Glutamatergic neuron (in vitro differentiated cells): ENCODE results near the gene FGF3. TPM values are rescaled to one million over a fixed set of nuclear protein-coding genes. Genes with fewer than 3 reads are reported as not detected.
A peak's percentile ranks its signal among the peaks of the same experiment; 100 is the strongest.

ENCODE experiments used
- DNase-seq: peaks from one replicate; pipeline ENCODE4 v3.0.0; 2022
- H3K27ac Mint-ChIP-seq: one replicate; pipeline ENCODE4 v1.8.0; 2020; ENCODE audit warnings: mild to moderate bottlenecking, mixed read lengths, inconsistent platforms; ENCODE audit not compliant: unreplicated experiment
- H3K27me3 Mint-ChIP-seq: one replicate; pipeline ENCODE4 v1.8.0; 2020; ENCODE audit warnings: mild to moderate bottlenecking, moderate library complexity, mixed read lengths, inconsistent platforms; ENCODE audit not compliant: unreplicated experiment
- H3K36me3 Mint-ChIP-seq: one replicate; pipeline ENCODE4 v1.8.0; 2020; ENCODE audit warnings: mild to moderate bottlenecking, mixed read lengths, inconsistent platforms; ENCODE audit not compliant: unreplicated experiment
- H3K4me1 Mint-ChIP-seq: one replicate; pipeline ENCODE4 v1.8.0; 2020; ENCODE audit warnings: mild to moderate bottlenecking, low read depth, mixed read lengths, inconsistent platforms; ENCODE audit not compliant: unreplicated experiment
- H3K4me3 Mint-ChIP-seq: one replicate; pipeline ENCODE4 v1.8.0; 2020; ENCODE audit warnings: mild to moderate bottlenecking, mixed read lengths, inconsistent platforms; ENCODE audit not compliant: unreplicated experiment
- H3K9me3 Mint-ChIP-seq: one replicate; pipeline ENCODE4 v1.8.0; 2020; ENCODE audit warnings: mild to moderate bottlenecking, moderate library complexity, mixed read lengths, inconsistent platforms; ENCODE audit not compliant: unreplicated experiment
- total RNA-seq: library from RNA; stranded (reverse); fragmentation: NEBNext Ultra II Directional; extraction: Animal tissue kit (Norgen Biotek cat#: 25700); gene quantifications from one replicate; pipeline ENCODE4 v1.2.1, GENCODE V29; 2021; ENCODE audit not compliant: unreplicated experiment
- TF ChIP-seq, protein P1 (sequence below): fragments of 200-600 bp; sonication (generic); IDR thresholded peaks from one replicate; pipeline ENCODE4 v1.5.0; 2021; ENCODE audit not compliant: partially characterized antibody, unreplicated experiment

FGF3 gene
- total RNA-seq, 1 donor from 2014 or later: not detected

DNA sequence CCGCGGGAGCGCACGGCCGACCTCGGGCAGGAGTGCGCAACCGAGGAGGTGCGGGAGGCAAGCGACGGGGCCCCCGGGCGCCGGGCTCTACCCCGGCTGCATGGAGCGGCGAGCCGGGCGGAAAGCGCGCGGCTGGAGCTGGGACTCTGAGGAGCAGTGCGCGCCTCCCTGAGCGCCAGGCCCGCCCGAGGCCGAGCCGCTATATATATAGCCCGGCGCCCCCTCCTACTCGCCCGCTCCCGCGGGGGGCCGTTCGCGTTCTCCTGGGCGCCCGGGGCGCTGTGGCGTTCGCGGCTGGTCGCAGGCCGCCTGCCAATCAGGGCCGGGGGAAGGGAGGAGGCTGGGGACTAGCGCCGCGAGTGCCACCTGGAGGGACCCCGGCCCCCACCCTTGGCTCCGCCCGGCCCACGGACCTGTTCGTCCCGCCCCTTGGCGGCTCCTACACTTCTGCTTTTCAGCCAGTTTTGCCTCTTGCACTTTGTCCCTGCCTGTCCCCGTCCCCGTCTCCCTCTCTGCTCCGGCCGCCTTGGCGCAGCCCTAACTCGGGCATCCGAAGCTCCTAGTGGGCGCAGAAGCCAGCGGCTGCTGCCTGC, 44.0 kb downstream of the FGF3 start, which contains the start of gene FGF4:
Gene FGF4, minus strand, starts transcription at position 179 of the 593 bp plus-strand sequence. CDS start 257 bp downstream, outside the sequence.
- Mint-ChIP-seq H3K4me1 (peaks cover 7% of the 10 kb centered on the region), H3K36me3 (no peaks in the 10 kb centered on the region), H3K4me3 (peak within 1 kb of the TSS; percentile 52), H3K27me3 (peaks cover 15% of the 10 kb centered on the region), H3K27ac (no peak within 1 kb of the TSS), H3K9me3 (peaks cover 3% of the 10 kb centered on the region)
- TF ChIP-seq, protein P1, sequence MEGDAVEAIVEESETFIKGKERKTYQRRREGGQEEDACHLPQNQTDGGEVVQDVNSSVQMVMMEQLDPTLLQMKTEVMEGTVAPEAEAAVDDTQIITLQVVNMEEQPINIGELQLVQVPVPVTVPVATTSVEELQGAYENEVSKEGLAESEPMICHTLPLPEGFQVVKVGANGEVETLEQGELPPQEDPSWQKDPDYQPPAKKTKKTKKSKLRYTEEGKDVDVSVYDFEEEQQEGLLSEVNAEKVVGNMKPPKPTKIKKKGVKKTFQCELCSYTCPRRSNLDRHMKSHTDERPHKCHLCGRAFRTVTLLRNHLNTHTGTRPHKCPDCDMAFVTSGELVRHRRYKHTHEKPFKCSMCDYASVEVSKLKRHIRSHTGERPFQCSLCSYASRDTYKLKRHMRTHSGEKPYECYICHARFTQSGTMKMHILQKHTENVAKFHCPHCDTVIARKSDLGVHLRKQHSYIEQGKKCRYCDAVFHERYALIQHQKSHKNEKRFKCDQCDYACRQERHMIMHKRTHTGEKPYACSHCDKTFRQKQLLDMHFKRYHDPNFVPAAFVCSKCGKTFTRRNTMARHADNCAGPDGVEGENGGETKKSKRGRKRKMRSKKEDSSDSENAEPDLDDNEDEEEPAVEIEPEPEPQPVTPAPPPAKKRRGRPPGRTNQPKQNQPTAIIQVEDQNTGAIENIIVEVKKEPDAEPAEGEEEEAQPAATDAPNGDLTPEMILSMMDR: no peak
- DNase-seq: peak; percentile 41

- TF ChIP-seq, protein P1: no peak
- peaks cover 15% of the 10 kb centered on the region for H3K27me3 Mint-ChIP-seq
- H3K36me3 Mint-ChIP-seq: no peaks in the 10 kb centered on the region
- H3K27ac Mint-ChIP-seq: no peak overlapping the region
- H3K4me3 Mint-ChIP-seq: no peak overlapping the region
- no peak for DNase-seq
- H3K4me1 Mint-ChIP-seq: peaks cover 7% of the 10 kb centered on the region
- peaks cover 3% of the 10 kb centered on the region for H3K9me3 Mint-ChIP-seq
Measured at GRCh38 chr11:69774354-69775162, 44.7 kb downstream of the FGF3 start.

DNA sequence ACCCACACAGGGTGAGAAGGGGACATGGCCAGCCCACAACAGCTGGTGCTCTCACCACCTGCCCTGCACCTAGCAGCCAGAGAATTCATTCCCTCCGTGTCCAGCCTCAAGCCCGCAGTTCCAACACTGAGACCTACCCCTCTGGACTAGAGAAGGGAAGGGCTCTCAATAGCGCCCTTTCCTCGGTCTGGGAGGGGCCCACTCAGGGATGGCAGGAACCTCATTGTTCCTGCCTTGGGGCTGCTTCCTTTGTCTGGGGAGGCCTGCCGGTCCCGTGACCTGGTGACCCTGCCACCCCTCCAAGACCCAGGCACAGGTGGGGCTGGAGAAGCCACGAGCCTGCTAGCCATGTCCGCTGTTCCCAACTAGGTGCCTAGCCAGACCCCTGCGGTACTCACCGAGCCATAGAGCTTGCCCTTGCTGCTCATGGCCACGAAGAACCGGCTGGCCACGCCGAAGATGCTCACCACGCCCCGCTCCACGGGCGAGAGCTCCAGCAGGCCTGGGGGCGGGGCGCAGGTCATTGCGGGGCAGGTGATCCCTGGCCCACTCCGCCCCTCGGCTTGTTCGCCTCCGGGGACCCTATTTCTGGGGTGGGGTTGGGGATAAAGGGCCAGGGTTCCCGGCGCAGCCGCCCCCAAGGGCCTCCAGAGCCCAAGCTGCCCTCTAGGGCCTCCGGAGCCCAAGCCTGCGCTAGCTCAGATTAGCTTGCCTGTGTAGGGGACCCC, 45.4 kb downstream of the FGF3 start:
- TF ChIP-seq, protein P1: no peak
- Mint-ChIP-seq H3K36me3 (no peaks in the 10 kb centered on the region), H3K27me3 (peaks cover 16% of the 10 kb centered on the region), H3K9me3 (peaks cover 3% of the 10 kb centered on the region), H3K27ac (no peak overlapping the region), H3K4me3 (no peak overlapping the region), H3K4me1 (peaks cover 7% of the 10 kb centered on the region)
- DNase-seq: no peak

DNA sequence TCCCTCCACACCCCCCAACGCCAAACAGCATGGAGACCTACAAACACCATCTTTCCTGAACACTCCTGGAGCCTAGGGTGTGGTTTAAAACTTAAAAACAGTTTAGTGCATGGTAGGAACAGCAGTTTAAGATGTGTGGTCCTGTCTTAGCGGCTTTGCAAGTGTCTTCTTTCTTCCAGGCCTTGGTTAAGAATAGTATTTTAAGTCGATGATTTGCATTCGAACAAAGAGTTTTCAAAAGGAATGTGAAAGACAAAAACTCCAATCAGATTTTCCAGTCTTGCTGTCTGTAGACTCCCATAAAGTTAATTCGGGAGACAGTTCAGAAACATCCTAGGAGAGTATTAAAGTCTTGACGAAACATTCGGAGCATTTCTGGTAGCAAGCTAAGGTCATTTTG, 47.8 kb downstream of the FGF3 start:
- Mint-ChIP-seq H3K27me3 (peaks cover 14% of the 10 kb centered on the region), H3K27ac (no peak overlapping the region), H3K9me3 (peaks cover 3% of the 10 kb centered on the region), H3K4me1 (peaks cover 7% of the 10 kb centered on the region), H3K36me3 (no peaks in the 10 kb centered on the region), H3K4me3 (no peak overlapping the region)
- no peak for DNase-seq
- TF ChIP-seq, protein P1: no peak
